Activated CD8-positive, alpha-beta memory T cell treated with anti-CD3 and anti-CD28 coated beads for 4 hours (primary cell): ENCODE results near the gene NOSIP.

Source experiments
- DNase-seq, 2 donors: peaks; one replicate each; pipeline ENCODE4 v3.0.0-alpha.2; 2020; ENCODE audit warnings: low read depth in 2 of 2

The NOSIP gene

GRCh38 chr19:49594993-49595818 lies 14.8 kb upstream of the NOSIP start:
- no peak for DNase-seq

- DNase-seq: no peak
Observed at GRCh38 chr19:49594157-49594992, 14.0 kb upstream of the NOSIP start.

- peak; percentile 82 to 85 for DNase-seq
Observed at GRCh38 chr19:49593233-49594113, 13.1 kb upstream of the NOSIP start.

- DNase-seq: no peak
Observed at GRCh38 chr19:49592486-49593232, 12.3 kb upstream of the NOSIP start.

GRCh38 chr19:49591731-49592485 lies 11.6 kb upstream of the NOSIP start:
- no peak for DNase-seq

DNA sequence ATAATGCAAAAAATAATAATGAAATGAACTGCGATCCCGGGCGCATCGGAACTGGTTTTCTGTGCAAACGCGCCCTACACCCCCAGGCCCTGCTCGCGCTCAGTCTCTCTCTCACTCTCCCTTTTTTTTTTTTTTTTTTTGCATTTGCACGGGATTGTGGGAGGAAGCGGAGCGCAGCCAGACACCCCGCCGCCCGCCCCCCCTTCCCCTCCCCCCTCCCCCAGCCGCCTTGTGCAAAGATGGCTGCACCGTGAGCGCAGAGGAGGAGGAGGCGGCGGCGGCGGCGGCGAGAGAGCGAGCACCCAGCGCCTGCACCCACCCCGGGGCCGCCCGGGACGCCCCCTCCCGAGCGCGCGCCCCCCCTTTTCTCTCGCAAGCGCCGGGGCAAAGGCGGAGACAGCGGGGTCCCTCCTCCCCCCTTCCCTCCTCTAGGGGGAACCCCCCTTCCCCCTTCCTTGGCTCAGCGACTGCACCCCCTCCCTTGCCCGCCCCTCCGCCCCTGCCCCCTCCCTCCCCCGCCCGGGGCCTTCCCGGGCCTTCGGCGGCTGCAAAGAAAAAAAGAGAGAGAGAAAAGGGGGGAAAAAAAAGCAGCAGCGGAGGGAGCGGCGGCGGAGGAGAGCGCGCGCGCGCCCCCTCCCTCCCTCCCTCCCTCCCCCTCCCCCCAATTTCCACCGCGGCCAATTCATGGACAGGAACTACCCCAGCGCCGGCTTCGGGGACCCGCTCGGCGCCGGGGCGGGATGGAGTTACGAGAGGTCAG lies 10.8 kb upstream of the NOSIP start, which contains the start of gene PRR12:
TSS of gene PRR12 (plus strand) at position 212 of the 760 bp plus-strand sequence. CDS start at position 685, 473 bp downstream.
- peak in 1 of 2 donors; percentile 47 for DNase-seq

DNA sequence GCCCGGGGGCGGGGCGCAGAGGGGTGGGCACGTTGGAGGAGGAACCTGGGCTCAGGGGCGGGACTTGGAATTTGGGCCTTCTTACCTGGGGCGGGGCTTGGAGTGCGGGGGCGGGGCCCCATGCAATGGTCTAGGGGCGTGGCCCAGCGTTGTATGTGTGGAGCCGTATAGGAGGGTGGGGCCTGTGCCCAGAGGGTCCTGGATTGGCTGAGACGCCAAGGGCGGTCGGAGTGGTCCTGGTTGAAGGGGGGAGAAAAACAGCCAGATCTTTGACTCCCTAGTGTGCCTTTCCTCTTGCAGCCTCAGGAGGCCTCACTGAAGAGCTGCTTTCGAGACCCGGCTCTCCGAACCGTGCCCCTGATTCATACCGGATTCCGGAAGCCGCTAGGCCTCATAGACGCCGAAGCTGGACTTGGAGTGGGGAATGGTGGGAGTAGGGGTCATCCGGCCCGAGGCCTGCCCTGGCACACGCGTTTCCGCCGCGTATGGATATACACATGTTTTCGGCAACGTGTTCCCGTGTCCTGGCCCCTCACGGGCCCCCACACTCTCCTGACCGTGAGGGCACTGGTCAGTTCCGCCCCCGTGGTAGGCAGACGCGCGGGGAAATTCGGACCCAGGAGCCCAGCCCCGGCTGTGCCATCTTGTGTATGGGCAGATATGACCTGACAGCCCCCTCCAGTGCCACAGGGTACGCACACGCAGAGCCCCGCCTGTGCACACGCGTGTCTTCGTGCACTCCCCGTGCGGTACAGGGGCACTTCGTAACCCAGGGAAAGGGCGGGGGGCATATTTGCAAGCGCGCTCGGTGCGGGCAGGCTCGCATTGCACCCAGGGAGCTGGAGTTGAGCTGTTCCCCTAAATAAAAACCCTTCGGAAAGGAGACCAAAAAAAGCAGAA lies 10.0 kb upstream of the NOSIP start:
- peak; percentile 87 to 88 for DNase-seq

DNA sequence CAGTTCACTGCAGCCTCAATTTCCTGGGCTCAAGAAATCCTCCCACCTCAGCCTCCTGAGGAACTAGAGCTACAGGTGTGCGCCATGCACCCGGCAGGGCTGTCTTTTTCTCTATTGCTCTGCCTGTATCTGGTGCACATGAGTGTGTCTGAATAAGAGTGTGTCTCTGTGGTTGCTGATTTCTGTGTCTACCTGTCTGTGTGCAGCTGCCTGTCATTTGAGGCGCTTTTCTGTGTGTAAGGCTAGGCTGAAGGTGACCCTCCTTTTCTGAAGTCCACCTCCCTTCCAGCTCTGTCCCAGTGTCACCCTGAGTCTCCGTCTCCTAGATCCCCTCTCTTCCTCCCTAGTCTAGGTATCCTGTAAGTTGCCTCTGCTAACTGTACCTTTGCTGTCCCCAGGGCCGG lies 9.1 kb upstream of the NOSIP start:
- no peak for DNase-seq

GRCh38 chr19:49588365-49589122 lies 8.2 kb upstream of the NOSIP start:
- DNase-seq: no peak

DNA sequence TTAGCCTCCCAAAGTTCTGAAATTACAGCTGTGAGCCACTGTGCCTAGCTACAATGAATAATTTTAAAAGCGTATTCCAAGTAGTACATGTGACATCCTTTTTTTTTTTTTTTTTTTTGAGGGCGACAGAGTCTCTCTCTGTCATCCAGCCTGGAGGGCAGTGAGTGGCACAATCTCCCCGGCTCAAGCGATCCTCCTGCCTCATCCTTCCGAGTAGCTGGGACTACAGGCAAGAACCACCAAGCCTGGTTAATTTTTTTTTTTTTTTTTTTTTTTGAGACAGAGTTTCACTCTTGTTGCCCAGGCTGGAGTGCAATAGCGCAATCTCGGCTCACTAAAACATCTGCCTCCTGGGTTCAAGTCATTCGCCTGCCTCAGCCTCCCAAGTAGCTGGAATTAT lies 6.9 kb upstream of the NOSIP start:
- no peak for DNase-seq

DNA sequence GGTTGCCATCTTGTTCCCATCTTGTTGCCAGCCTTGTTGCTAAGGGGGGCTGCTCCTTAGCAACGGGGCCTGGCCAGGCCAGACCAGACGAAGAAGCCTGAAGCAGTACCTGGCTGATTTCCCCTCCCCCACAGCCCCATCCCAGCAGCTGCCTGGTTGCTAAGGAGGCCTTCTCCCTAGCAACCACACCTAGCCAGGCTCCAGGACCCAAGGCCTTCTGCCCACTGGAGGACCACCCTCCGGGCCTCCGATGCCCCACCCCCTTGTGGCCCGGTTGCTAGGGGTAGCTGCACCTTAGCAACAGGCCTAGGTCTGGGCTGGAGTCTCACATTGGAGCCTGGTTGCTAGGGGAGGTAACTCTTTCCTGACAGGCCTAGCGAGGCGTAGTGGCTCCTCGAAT lies 4.7 kb upstream of the NOSIP start:
- no peak for DNase-seq

GRCh38 chr19:49583239-49583638 lies 2.9 kb upstream of the NOSIP start:
- DNase-seq: no peak

- no peak for DNase-seq
Observed at GRCh38 chr19:49581007-49581508, 702 bp upstream of the NOSIP start, which contains the start of gene PRRG2. Gene PRRG2, plus strand, starts transcription at chr19:49581316. Its CDS starts 1,904 bp downstream, at chr19:49583220.

- DNase-seq: no peak
Observed at GRCh38 chr19:49579947-49580263, 451 bp downstream of the NOSIP start.

DNA sequence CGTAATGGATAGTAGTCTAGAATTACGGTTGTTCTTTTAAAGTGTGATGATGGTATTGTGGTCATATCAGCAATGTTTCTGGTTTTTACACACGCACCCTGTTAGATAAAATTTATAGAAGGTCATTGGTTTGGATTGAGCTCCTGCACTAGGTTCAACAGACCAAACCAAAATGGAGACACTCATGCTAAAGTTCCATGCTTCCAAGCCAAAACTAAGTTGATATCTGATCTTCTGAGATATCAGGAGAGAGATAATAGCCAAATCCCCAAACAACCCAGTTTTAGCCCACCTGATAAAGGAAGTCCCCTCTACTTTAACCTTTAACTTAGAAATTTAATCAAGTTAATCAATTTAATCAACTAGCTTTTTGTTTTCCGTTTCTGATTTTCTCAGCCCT lies 1.2 kb downstream of the NOSIP start:
- DNase-seq: no peak

- no peak for DNase-seq
Observed at GRCh38 chr19:49574206-49574755, 6.1 kb downstream of the NOSIP start.

- no peak for DNase-seq
Observed at GRCh38 chr19:49573425-49573824, 6.9 kb downstream of the NOSIP start.
